Naive thymus-derived CD8-positive, alpha-beta T cell (primary cell): Measurements from ENCODE around the gene OAT. TPM values are rescaled to one million over a fixed set of nuclear protein-coding genes. Genes with fewer than 3 reads are reported as not detected.

ENCODE experiments used
- polyA plus RNA-seq, 3 donors: library from polyadenylated mRNA; unstranded; fragments of 300-500 nt; fragmentation: Illumina TruSeq; gene quantifications; one replicate each; pipeline ENCODE4 v1.2.3, GENCODE V29; 2021
- total RNA-seq, 8 experiments: library from RNA in 2 of 8; stranded (reverse) in 2 of 8; gene quantifications; one replicate each; pipeline ENCODE4 v1.2.3 and lab custom pipeline; 2021 to 2026

The OAT gene
- total and polyA plus RNA-seq, 5 experiments from 2014 or later: 47.1 to 91.5 (median 67.9) TPM

Other genes with a start within 250 kb of the OAT start
- gene NKX1-2, start 31.1 kb upstream of the OAT start, total RNA-seq: not detected
- not detected for gene NKX1-2, start 31.1 kb upstream of the OAT start, polyA plus RNA-seq
- gene LHPP, start 42.9 kb upstream of the OAT start, total RNA-seq: 10 to 100 TPM; 26.5 to 27.4 TPM
- 10 to 100 TPM; 18.1 to 23.3 (median 21.5) TPM for gene LHPP, start 42.9 kb upstream of the OAT start, polyA plus RNA-seq